Measurements from ENCODE around the gene LAMA2. TPM values are rescaled to one million over a fixed set of nuclear protein-coding genes. Genes with fewer than 3 reads are reported as not detected.

The LAMA2 gene
- total RNA-seq, 1 donor from 2014 or later: 0.27 TPM

DNA sequence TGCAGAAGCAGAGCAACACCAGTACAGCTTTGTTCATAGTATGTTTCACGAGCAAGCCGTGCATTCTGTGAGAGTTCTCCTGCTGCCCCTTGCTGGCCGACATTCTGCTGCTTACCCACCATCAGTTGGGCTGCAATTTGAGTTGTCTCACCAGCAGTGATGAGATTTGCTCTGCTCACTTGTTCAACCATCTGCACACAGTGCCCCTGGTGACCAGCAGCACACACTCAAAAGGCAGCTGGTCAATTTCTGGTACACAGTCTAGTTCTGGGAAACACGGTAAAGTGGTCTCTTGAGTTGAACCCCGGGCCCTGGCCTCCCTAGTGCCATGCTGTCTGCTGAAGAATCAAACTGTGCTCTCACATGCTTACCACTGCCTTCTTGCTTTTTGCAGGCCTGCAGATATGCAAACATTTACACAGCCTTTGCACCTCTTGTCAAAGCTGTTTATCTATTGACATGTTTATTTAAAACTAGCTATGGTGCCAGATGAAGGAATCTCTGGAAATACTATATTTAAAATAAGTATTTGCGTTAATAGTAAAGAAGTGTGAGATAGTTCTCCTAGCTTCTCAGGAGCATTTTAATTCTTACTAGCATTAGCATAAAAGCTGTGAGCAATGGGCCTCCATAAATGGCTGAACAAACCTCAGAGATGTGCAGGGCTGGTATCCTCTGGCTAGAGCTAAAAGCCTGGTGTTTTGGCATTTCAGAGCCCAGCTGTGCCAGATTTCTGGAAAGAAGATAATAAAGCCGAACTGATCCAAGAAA, 592.7 kb downstream of the LAMA2 start:
- Mint-ChIP-seq H3K4me3 (no peak overlapping the region), H3K27ac (no peak overlapping the region), H3K4me1 (no peaks in the 10 kb centered on the region), H3K9me3 (no peaks in the 10 kb centered on the region), H3K36me3 (ENCODE audit: low read depth) (no peaks in the 10 kb centered on the region), H3K27me3 (peaks cover 6% of the 10 kb centered on the region)
- ATAC-seq (ENCODE audit: low read depth): no peak
- ChIA-PET POLR2A (no interaction called here), CTCF (no interaction called here)
- no peak for DNase-seq
- TF ChIP-seq, protein P1, sequence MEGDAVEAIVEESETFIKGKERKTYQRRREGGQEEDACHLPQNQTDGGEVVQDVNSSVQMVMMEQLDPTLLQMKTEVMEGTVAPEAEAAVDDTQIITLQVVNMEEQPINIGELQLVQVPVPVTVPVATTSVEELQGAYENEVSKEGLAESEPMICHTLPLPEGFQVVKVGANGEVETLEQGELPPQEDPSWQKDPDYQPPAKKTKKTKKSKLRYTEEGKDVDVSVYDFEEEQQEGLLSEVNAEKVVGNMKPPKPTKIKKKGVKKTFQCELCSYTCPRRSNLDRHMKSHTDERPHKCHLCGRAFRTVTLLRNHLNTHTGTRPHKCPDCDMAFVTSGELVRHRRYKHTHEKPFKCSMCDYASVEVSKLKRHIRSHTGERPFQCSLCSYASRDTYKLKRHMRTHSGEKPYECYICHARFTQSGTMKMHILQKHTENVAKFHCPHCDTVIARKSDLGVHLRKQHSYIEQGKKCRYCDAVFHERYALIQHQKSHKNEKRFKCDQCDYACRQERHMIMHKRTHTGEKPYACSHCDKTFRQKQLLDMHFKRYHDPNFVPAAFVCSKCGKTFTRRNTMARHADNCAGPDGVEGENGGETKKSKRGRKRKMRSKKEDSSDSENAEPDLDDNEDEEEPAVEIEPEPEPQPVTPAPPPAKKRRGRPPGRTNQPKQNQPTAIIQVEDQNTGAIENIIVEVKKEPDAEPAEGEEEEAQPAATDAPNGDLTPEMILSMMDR (IDR thresholded peaks at IDR 0.05): no peak
- intact Hi-C loops (cut with micrococcal nuclease): no loop called here

DNA sequence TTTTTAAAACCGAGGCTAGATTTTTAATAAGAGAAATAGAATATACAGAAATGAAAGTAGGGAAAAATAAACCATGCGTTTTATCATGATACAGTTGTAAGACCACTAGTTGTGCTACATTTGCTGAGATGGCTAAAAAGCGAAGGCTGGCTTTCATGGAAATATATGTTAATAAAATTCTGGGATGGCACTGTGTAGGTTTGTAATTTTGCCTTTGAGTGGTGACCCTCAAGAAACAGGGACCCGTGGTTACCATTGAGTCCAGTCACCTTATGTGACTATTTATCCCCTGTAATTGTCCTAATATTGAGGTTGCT, 593.3 kb downstream of the LAMA2 start:
- H3K27me3 Mint-ChIP-seq: peaks cover 6% of the 10 kb centered on the region
- H3K36me3 Mint-ChIP-seq (ENCODE audit: low read depth): no peaks in the 10 kb centered on the region
- H3K4me3 Mint-ChIP-seq: no peak overlapping the region
- H3K9me3 Mint-ChIP-seq: no peaks in the 10 kb centered on the region
- ChIA-PET POLR2A (no interaction called here), CTCF (no interaction called here)
- no peak for ATAC-seq (ENCODE audit: low read depth)
- no peak overlapping the region for H3K27ac Mint-ChIP-seq
- intact Hi-C loops (cut with micrococcal nuclease): no loop called here
- no peaks in the 10 kb centered on the region for H3K4me1 Mint-ChIP-seq
- TF ChIP-seq, protein P1 (IDR thresholded peaks at IDR 0.05): no peak
- no peak for DNase-seq

DNA sequence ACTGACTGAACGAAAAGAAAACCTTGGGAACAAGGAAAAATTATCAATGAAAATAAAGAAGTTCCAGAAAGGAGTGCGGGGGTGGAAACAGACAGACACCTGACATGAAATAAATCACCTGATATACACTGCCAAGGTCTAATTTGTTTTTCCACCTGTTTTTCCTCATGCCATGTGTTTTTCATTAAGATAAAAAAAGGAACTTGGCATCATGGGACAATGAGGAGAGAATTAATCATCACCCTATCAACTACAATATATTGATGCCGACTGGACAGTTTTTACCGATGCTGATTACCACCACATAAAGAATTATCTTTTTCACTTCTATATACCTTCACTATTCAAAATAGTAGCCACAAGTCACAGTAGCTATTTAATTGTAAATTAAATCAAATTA, 593.9 kb downstream of the LAMA2 start:
- Mint-ChIP-seq H3K36me3 (ENCODE audit: low read depth) (no peaks in the 10 kb centered on the region), H3K9me3 (no peaks in the 10 kb centered on the region), H3K27ac (no peak overlapping the region), H3K4me1 (no peaks in the 10 kb centered on the region), H3K27me3 (peaks cover 6% of the 10 kb centered on the region), H3K4me3 (no peak overlapping the region)
- ChIA-PET POLR2A (no interaction called here), CTCF (no interaction called here)
- TF ChIP-seq, protein P1 (IDR thresholded peaks at IDR 0.05): no peak
- ATAC-seq (ENCODE audit: low read depth): no peak
- intact Hi-C loops (cut with micrococcal nuclease): no loop called here
- no peak for DNase-seq

DNA sequence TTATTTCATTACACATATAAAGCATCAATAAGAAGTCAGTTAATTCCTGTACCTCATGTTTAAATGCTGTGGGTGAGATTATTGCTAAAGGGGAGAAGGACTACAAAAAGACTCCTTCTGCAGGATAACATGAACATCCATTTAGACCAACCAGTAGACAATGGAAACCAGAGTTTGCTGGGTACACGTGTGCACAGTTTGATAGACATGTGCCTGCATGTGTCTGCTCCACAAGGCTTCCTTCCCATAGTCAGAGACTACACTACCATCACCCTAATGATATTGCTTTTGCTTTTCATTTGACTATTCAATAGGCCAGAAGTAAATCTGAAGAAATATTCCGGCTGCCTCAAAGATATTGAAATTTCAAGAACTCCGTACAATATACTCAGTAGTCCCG, 595.4 kb downstream of the LAMA2 start:
- Mint-ChIP-seq H3K27me3 (peaks cover 6% of the 10 kb centered on the region), H3K4me3 (no peak overlapping the region), H3K36me3 (ENCODE audit: low read depth) (no peaks in the 10 kb centered on the region), H3K27ac (no peak overlapping the region), H3K4me1 (no peaks in the 10 kb centered on the region), H3K9me3 (no peaks in the 10 kb centered on the region)
- TF ChIP-seq, protein P1 (IDR thresholded peaks at IDR 0.05): no peak
- ATAC-seq (ENCODE audit: low read depth) (no peak), DNase-seq (no peak)
- ChIA-PET CTCF (no interaction called here), POLR2A (no interaction called here)
- intact Hi-C loops (cut with micrococcal nuclease): no loop called here

DNA sequence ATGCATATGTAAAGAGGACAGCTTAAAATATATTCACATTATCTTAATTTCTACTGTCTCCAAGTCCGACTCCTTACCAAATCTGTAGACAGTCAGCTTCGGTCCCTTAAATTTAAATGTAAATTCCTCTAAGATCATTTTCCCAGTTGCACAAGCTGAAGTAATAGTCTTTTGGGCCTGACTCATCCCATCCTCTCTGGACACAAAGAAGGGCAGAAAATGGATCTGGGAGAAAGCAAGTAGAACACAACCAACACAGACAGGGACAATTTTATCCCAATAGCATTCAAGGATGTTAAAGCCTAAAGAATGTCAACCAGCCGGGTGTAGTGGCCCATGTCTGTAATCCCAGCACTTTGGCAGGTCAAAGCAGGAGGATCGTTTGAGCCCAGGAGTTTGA, 598.8 kb downstream of the LAMA2 start:
- intact Hi-C loops (cut with micrococcal nuclease): no loop called here
- Mint-ChIP-seq H3K4me1 (no peaks in the 10 kb centered on the region), H3K27ac (no peak overlapping the region), H3K4me3 (no peak overlapping the region), H3K9me3 (no peaks in the 10 kb centered on the region), H3K36me3 (ENCODE audit: low read depth) (no peaks in the 10 kb centered on the region), H3K27me3 (peaks cover 6% of the 10 kb centered on the region)
- ChIA-PET POLR2A (no interaction called here), CTCF (no interaction called here)
- ATAC-seq (ENCODE audit: low read depth): no peak
- DNase-seq: no peak
- TF ChIP-seq, protein P1 (IDR thresholded peaks at IDR 0.05): no peak
